ENCODE measurements around the gene YPEL1.

- TF ChIP-seq CTCF (IDR thresholded peaks at IDR 0.05) (no peak), POLR2A (IDR thresholded peaks at IDR 0.05) (no peak), POLR2AphosphoS5 (IDR thresholded peaks at IDR 0.05) (no peak)
Observed at GRCh38 chr22:21741790-21742189, 6.2 kb upstream of the YPEL1 start.
